GM10248 (cell line): ENCODE results near the gene SERGEF.
"Not testable (repeated sequence)": the region's sequence is repeated elsewhere in the genome, so short reads cannot be mapped to it uniquely, and the experiment has no call there.

Experiments used
- CTCF ChIA-PET: fragments of 300-600 bp; sonication (Branson Sonifier 250); formaldehyde crosslinking; extraction: SDS; loops from one replicate; lab custom pipeline; 2021; ENCODE audit warnings: antibody characterized with exemption; lab: Yijun Ruan, JAX
- POLR2A ChIA-PET: fragments of 350-650 bp; sonication (Branson Sonifier 250); formaldehyde crosslinking; extraction: SDS; loops from one replicate; lab custom pipeline; 2020; ENCODE audit warnings: antibody characterized with exemption; lab: Yijun Ruan, JAX
- DNase-seq: peaks from one replicate; pipeline ENCODE4 v3.0.0; 2012; ENCODE audit errors: extremely low spot score
- TF ChIP-seq, protein P1 (sequence below): IDR thresholded peaks from 2 replicates; pipeline ENCODE4 v1.5.1; 2012; ENCODE audit warnings: mild to moderate bottlenecking, low read depth; ENCODE audit errors: extremely low read depth, missing control alignments, control extremely low read depth

The SERGEF gene

DNA sequence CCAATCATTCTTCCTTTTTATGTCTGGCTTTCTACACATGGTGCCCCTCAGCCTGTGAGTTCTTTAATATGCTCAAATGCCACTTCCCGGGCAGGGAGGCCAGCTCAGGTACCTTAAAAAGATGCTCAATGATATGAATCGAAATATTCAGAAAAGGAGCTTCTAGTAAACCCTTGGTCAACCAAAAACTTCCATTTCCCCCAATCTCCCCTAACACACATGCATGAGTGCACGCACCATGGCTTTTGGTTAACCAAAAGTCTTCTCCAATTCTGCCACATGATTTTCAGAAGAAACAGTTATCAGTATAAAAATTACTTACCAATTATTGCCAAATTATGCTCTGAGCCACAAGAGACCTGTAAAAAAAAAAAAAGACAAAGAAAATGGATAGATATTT lies 135.0 kb downstream of the SERGEF start:
- ChIA-PET CTCF (interaction anchor here (1.1 to 2.4 kb wide), 4 partner anchors 13 to 101 kb away, joined by 3 to 13 read pairs (median 3); no protein-coding TSS in a partner anchor), POLR2A (no interaction called here)
- DNase-seq, result no peak
- TF ChIP-seq, protein P1, sequence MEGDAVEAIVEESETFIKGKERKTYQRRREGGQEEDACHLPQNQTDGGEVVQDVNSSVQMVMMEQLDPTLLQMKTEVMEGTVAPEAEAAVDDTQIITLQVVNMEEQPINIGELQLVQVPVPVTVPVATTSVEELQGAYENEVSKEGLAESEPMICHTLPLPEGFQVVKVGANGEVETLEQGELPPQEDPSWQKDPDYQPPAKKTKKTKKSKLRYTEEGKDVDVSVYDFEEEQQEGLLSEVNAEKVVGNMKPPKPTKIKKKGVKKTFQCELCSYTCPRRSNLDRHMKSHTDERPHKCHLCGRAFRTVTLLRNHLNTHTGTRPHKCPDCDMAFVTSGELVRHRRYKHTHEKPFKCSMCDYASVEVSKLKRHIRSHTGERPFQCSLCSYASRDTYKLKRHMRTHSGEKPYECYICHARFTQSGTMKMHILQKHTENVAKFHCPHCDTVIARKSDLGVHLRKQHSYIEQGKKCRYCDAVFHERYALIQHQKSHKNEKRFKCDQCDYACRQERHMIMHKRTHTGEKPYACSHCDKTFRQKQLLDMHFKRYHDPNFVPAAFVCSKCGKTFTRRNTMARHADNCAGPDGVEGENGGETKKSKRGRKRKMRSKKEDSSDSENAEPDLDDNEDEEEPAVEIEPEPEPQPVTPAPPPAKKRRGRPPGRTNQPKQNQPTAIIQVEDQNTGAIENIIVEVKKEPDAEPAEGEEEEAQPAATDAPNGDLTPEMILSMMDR, result no peak

DNA sequence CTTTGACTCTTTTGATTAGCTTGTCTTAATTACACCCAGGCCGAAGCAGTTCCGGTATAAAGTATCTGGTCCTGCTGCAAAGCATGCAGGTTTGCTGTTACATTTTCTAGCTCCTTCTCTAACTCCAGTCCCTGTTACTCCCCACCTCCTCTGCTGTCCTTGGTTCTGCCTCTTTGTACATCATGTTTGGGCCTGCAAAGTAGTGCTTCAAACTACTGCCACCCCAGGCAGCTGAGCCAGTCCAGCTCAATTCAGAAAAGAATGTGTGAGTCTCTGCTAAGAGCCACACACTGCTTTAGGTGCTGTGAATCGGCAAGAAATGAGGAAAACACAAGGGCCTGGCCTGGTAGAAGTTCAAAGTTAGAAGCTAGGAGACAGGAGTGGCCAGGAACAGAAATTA lies 136.0 kb downstream of the SERGEF start:
- DNase-seq, result no peak
- ChIA-PET CTCF (interaction anchor here (1.3 to 5.4 kb wide), 4 partner anchors 14 to 102 kb away, joined by 3 to 59 read pairs (median 4); no protein-coding TSS in a partner anchor), POLR2A (no interaction called here)
- TF ChIP-seq, protein P1, result no peak

DNA sequence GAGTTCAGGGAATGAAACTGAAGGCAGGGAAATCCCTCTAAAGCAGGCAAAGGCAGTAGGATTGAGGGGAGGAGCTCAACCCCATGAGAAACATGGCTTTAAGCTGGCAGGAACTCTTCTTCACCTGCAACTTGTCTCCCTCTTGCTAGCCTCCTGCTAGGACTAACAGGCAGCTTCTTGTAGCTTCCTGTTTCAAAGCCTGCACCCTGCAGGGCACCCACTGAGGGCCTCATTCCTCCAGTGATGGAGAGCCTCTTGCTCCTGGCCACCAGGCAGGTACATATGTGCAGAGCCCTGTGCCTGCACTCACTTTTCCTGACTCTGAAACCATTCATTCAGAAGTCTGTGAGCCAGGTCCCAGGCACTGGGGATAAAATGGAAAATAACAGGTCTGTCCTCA lies 137.0 kb downstream of the SERGEF start:
- ChIA-PET CTCF (interaction anchor here (1.5 to 5.4 kb wide), 3 partner anchors 13 to 145 kb away, joined by 4 to 59 read pairs (median 4); no protein-coding TSS in a partner anchor), POLR2A (no interaction called here)
- TF ChIP-seq, protein P1, result no peak
- DNase-seq, result no peak

DNA sequence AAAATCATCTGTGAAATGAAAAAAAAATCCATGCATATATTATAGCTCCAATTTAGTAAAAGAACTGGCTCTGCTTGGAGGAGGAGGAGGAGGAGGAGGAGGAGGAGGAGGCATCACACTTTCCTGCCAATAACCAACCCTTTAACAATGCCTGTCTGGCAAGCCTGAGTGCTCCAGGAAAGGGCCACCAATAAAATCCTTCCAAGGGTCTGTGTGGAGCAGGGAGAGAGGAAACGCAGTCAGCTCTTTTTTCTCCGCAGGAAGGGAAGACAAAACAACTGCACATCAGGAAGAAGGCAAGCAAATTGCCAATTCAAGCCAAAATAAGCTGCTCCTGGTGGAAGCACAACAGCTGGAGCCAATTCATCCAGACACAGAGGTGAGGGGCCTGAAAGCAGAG lies 139.3 kb downstream of the SERGEF start:
- ChIA-PET CTCF (interaction anchor here (0.8 to 5.4 kb wide), 5 partner anchors 9 to 34 kb away, joined by 3 to 59 read pairs (median 3); no protein-coding TSS in a partner anchor), POLR2A (no interaction called here)
- TF ChIP-seq, protein P1, result no peak
- DNase-seq, result no peak

DNA sequence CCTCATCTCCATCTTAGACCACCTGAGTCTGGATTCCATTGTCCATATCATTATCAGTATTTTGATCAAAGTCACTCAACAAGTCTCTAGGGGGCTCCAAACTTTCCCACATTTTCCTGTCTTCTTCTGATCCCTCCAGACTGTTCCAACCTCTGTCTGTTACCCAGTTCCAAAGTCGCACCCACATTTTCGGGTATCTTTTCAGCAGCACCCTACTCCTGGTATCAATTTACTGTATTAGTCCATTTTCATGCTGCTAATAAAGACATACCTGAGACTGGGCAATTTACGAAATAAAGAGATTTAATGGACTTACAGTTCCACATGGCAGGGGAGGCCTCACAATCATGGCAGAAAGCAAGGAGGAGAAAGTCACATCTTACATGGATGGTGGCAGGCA lies 144.4 kb downstream of the SERGEF start:
- POLR2A ChIA-PET, DNase-seq: not testable (repeated sequence)
- CTCF ChIA-PET, result interaction anchor here (1.1 kb wide), 1 partner anchor 137 kb away, joined by 3 read pairs; no protein-coding TSS in a partner anchor

DNA sequence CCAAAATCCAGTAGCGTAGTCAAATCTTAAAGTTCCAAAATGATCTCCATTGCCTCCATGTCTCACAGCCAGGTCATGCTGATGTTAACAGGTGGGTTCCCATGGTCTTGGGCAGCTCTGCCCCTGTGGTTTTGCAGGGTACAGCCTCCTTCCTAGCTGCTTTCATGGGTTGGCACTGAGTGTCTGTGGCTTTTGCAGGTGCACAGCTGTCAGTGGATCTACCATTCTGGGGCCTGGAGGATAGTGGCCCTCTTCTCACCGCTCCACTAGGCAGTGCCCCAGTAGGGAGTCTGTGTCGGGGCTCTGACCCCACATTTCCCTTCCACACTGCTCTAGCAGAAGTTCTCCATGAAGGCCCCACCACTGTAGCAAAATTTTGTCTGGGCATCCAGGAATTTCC lies 145.5 kb downstream of the SERGEF start:
- no peak for DNase-seq
- TF ChIP-seq, protein P1, result no peak
- ChIA-PET POLR2A (no interaction called here), CTCF (no interaction called here)

DNA sequence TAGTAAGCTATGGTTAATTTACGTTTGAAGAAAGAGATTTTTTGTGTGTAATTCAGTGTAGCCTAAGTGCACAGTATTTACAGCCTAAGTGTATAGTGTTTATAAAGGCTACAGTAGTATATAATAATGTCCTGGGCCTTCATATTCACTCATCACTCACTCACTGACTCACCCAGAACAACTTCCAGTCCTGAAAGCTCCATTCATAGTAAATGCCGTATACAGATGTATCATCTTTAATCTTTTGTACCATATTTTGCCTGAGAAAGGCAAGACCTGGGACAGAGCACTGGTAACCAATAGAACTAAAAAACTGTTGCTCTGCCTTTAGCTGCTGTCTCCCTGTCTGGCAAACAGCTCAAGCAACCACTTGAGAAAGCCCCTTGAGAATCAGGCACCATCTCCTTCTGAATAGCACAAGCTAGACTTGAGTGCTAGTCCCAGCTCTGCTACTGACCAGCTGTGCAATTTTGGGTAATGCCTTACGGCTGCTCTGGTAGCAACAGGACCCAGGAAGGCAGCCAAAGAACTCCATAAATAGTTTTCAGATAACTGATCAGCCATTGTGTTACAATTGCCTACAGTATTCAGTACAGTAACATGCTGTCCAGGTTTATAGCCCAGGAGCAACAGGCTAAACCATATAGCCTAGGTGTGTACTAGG lies 146.9 kb downstream of the SERGEF start:
- POLR2A ChIA-PET, result no interaction called here
- TF ChIP-seq, protein P1, result no peak

More for the DNA sequence above, 146.9 kb downstream of the SERGEF start:
- DNase-seq, result no peak
- CTCF ChIA-PET, result interaction anchor here (0.6 to 6.4 kb wide), 13 partner anchors 9 to 267 kb away, joined by 3 to 59 read pairs (median 9); no protein-coding TSS in a partner anchor
